GM03348 (cell line): Measurements from ENCODE around the gene LIN37.
A peak's percentile ranks its signal among the peaks of the same experiment; 100 is the strongest.

Experiments
- DNase-seq: peaks from one replicate; pipeline ENCODE4 v3.0.0; 2012; ENCODE audit warnings: low spot score

LIN37 gene

GRCh38 chr19:35734889-35735288, 13.5 kb upstream of the LIN37 start:
- no peak for DNase-seq

GRCh38 chr19:35736913-35737886, 11.2 kb upstream of the LIN37 start:
- DNase-seq, result no peak

- no peak for DNase-seq
These were observed 10.1 kb upstream of the LIN37 start for GRCh38 chr19:35738021-35738886.

- no peak for DNase-seq
These were observed 9.5 kb upstream of the LIN37 start for GRCh38 chr19:35738887-35739229.

GRCh38 chr19:35739275-35740107, 8.9 kb upstream of the LIN37 start:
- no peak for DNase-seq

- DNase-seq, result no peak
These were observed 8.3 kb upstream of the LIN37 start for GRCh38 chr19:35740108-35740422.

DNA sequence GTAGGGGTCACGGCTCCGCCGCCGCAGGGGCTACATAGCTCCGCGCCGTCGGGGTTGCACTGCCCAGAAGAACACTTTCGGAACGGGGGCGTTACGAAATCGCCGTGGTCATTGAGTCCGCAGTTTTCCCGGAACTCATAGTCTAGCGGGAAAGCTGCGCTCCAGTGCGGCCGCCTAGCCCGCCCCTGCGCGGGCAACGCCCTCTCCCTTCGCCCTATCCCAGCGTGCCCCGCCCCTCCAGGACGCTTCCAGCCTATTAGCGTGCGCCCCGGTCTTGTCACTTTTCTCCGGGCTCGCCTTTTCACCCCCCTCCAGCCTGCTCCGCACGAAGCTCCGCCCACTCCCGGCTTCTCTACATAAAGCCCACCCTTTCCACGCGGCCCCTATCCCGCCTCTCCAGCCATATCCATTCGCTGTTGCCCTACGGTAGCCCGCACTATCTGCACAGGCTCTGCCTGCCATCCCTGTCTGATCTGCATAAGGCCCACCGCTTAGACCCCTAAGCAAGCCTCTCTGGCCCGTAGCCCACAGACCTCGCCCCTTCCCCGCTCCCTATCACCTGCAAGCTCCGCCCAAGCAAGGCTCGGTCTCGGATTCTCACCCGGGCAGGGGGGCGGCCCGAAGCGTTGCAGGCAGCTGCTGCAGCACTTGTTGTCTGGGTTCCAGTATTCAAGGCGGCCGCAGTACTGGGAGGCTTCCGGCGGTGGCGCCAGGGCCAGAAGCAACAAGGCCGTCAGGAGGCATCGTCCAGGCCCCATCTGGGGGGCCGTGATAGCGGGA, 7.8 kb upstream of the LIN37 start:
- DNase-seq, result peak; percentile 99

DNA sequence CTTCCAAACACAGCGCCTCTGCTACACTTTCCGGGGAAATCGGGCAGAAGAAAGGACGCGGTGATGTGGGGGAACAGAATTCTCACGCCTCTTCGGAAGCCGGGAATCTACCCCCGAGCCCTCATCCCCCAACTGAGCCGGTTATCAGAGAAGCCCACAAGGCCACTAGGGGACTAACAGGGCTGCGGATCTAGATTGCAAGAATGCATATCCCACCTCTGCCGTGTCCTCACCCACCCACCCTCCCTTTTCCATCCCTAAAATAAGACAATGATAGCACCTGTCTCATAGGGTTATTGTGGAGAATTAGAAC, 7.2 kb upstream of the LIN37 start:
- no peak for DNase-seq

DNA sequence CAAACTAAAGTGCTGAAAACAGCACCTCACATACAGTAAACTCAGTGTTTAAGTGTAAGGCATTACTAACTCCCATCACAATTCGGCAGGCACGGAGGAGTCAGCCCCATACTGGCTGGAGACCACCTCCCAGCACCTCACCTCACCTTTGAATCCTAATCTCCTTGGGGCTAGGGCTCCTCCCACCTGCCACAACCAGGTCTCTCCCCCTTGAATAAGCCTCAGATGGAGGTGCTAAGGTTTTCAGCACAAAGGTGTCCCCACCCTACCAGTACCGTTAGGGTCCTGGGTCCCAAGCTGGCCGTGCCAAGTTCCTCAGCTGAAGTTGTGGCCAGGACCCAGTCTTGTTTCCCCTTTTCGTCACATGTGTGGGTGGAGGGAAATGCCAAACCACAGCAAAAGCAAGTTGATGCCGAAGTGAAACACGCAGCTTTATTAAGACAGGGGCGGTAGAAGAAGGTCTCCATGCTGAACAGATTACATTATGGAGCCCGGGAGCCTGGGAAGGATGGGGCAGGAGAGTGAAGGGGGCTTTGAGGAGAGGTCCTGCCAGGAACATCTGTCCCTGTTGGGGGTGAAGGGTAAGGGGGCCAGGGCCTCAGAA, 6.2 kb upstream of the LIN37 start, which contains the start of gene IGFLR1:
Gene IGFLR1, minus strand, starts transcription at position 332 of the 604 bp plus-strand sequence. CDS start 1,272 bp downstream, outside the sequence.
- no peak for DNase-seq

DNA sequence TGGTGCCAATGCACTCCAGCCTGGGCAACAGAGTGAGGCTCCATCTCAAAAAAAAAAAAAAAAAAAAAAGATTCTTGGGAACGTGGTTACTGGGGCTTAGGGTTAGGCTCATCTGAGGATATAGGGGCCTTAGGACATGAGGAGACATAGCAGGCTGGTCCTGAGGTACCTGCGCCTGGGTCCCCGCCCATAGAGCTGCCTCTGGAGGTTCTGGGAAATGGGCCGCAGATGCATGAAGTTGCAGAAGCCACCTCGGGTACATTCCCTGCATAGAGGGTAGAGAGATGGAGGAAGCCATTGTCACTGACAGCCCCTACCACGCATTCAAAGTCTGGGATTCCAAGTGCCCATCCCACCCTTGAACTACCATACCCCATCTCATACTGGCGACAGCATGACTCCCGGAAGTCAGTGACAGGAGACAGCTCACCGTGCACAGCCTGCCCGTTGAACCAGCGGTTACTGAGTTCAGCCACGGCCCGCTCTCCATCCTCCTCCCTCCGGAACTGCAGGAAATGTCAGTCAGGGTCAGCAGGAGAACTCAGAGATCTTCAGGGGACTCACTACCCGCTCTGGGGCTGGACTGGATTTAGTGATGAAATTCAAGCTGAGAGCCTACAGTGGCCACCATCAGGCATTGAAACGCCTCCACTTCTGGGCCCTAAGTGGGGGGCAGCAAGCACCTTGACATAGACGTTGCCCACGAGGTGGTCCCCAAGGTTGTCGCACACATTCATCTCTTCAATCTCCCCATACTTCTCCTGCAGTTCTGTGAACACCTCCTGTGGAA, 4.5 kb upstream of the LIN37 start:
- DNase-seq, result no peak

- DNase-seq, result peak; percentile 93
These were observed 3.7 kb upstream of the LIN37 start for GRCh38 chr19:35744430-35745327.

DNA sequence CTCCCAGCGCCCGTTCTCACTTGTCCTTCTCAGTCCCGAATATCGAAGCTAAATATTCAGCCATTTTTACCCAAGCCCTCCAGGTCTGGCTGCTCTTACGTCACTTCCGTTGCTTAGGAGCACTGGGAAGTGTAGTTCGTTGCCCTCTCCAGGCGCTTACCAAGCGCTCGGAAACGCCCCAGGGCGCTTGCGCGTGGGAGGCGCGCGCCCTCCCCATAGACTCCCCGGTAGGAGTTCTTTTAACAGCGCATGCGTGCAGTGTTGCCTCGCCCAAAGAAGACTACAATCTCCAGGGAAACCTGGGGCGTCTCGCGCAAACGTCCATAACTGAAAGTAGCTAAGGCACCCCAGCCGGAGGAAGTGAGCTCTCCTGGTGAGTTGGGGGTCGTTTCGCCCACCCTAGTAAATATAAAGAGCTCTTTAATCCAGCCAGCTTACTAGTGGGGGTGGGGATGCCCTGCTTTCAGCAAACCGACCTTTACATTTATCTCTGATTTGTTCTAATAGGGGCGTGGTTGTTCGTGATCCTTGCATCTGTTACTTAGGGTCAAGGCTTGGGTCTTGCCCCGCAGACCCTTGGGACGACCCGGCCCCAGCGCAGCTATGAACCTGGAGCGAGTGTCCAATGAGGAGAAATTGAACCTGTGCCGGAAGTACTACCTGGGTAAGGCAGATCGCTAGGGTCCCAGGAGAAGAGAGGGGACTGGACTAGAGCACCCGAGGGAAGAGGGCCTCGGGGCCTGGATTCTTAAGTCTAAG, 2.9 kb upstream of the LIN37 start, which contains the start of the genes PSENEN and U2AF1L4:
Gene PSENEN, plus strand, starts transcription at position 324 of the 759 bp plus-strand sequence. Its CDS starts 280 bp downstream, at position 604.
Gene U2AF1L4, minus strand, starts transcription at position 91 of the 759 bp plus-strand sequence. Its CDS starts 27 bp downstream, at position 64.
- DNase-seq, result peak; percentile 96

DNA sequence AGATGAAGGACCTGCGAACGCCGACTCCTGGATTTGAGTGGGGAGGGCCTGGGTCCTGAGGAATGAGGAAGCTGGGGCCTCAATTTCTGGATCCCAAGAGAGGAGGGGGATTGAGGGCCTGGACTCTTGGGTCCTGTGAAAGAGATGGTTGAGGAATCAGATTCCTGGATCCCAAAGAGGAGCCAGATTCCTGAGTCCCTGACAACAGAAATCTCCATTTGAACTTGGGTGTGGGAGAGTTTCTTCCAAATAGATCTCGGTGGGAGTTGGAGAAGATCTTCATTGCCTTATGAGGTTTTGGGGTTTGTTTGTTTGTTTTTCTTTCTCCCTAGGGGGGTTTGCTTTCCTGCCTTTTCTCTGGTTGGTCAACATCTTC, 2.3 kb upstream of the LIN37 start:
- no peak for DNase-seq

DNA sequence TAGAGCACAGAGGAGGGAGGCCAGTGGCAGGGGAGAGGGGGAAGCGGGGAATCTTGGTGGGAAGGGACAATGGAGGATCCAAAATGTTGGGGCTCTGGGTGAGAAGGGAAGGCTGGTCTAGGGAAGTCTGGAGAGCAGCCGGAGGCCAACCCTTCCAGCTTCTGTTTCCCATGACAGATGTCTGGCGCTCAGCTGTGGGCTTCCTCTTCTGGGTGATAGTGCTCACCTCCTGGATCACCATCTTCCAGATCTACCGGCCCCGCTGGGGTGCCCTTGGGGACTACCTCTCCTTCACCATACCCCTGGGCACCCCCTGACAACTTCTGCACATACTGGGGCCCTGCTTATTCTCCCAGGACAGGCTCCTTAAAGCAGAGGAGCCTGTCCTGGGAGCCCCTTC, 1.8 kb upstream of the LIN37 start:
- DNase-seq, result no peak

DNA sequence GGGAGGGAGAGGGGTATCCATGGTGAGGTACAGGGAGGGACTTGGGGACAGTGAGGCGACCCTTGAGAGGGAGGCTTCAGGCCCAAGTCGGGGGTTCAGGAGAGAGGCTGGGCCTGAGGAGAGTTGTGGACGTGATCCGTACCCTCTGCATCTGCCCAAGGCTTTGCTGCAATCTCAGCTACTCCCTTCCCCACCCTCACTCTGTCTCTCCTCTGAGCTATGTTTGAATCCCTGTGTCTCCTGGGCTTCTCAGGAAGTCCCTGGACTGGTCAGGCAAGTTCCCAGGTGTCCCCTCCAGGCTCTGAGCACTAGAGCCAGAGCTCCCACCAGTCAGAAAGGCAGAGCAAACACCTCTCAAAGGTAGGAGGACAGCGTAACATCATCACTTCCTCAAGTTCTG, 1.8 kb downstream of the LIN37 start:
- DNase-seq, result no peak

GRCh38 chr19:35751839-35752745, 3.7 kb downstream of the LIN37 start:
- DNase-seq, result no peak

DNA sequence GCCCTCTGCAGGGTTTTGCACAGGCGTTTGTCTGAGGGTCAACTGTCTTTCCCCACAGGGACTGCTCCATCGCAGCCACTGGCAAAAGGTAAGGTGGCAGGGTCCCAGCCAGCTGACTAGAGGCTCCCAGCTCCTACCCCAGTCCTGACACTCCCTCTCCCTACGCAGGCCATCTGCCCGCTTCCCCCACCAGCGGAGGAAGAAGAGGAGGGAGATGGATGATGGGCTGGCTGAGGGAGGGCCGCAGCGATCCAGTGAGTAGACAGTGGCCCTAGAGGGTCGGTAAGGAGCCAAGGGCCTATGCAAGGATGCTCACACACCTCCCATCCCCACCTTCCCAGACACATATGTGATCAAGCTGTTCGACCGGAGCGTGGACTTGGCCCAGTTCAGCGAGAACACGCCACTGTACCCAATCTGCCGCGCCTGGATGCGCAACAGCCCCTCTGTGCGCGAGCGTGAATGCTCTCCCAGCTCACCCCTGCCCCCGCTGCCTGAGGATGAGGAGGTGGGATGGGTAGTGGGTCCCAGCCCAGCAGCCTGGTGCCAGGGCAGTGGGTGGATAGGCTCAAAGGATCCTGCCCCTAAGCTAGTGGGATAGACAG, 4.5 kb downstream of the LIN37 start:
- DNase-seq, result no peak
